Ovary (tissue), 3 donors: ENCODE results near the gene GPR27.

Experiments used
- EP300 ChIP-seq: sonication (generic); formaldehyde crosslinking; IDR thresholded peaks from one replicate; pipeline ENCODE4 v1.6.1; 2017; ENCODE audit warnings: antibody characterized with exemption
- TF ChIP-seq, protein P1 (sequence below), 3 donors: fragments of 450-650 bp in 2 of 3; fragments of 200-600 bp in 1 of 3; IDR thresholded peaks; one replicate each; pipeline versions ENCODE4 v1.5.1 to v1.8.0; 2016 to 2022; ENCODE audit warnings: antibody characterized with exemption in 3 of 3, mild to moderate bottlenecking in 1 of 3
- donor health status: DM: no; HTN: no; CAD: no.

DNA sequence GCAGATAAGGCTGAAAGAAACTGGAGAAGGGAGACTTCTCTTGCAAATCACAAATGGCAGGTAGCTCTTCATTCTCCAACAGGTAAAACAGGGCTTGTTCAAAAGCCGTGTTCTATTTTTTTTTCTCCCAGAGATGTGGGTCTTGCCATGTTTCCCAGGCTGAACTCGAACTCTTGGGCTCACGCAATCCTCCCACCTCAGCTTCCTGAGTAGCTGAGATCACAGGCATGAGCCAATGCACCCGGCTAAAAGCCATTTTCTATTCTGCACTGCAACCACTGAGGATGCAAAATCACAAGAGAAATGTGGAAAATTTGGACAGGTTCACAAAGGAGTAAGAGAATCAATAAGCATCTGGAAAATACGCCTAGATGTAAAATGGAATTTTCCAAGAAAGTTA lies 48.0 kb upstream of the GPR27 start:
- no peak for TF ChIP-seq EP300
- TF ChIP-seq, protein P1, sequence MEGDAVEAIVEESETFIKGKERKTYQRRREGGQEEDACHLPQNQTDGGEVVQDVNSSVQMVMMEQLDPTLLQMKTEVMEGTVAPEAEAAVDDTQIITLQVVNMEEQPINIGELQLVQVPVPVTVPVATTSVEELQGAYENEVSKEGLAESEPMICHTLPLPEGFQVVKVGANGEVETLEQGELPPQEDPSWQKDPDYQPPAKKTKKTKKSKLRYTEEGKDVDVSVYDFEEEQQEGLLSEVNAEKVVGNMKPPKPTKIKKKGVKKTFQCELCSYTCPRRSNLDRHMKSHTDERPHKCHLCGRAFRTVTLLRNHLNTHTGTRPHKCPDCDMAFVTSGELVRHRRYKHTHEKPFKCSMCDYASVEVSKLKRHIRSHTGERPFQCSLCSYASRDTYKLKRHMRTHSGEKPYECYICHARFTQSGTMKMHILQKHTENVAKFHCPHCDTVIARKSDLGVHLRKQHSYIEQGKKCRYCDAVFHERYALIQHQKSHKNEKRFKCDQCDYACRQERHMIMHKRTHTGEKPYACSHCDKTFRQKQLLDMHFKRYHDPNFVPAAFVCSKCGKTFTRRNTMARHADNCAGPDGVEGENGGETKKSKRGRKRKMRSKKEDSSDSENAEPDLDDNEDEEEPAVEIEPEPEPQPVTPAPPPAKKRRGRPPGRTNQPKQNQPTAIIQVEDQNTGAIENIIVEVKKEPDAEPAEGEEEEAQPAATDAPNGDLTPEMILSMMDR (IDR thresholded peaks at IDR 0.05), result no peak
